Stimulated activated CD8-positive, alpha-beta memory T cell treated with anti-CD3 and anti-CD28 coated beads, Interleukin-7, amount 100 ng/mL, for 4 hours (primary cell): ENCODE data around the gene EVA1C.
A peak's percentile ranks its signal among the peaks of the same experiment; 100 is the strongest.
"Not testable (repeated sequence)": the region's sequence is repeated elsewhere in the genome, so short reads cannot be mapped to it uniquely, and the experiment has no call there.

Experiments used
- DNase-seq, 2 donors: peaks; one replicate each; pipeline ENCODE4 v3.0.0-alpha.2; 2020; ENCODE audit warnings: low read depth in 2 of 2

Gene EVA1C

DNA sequence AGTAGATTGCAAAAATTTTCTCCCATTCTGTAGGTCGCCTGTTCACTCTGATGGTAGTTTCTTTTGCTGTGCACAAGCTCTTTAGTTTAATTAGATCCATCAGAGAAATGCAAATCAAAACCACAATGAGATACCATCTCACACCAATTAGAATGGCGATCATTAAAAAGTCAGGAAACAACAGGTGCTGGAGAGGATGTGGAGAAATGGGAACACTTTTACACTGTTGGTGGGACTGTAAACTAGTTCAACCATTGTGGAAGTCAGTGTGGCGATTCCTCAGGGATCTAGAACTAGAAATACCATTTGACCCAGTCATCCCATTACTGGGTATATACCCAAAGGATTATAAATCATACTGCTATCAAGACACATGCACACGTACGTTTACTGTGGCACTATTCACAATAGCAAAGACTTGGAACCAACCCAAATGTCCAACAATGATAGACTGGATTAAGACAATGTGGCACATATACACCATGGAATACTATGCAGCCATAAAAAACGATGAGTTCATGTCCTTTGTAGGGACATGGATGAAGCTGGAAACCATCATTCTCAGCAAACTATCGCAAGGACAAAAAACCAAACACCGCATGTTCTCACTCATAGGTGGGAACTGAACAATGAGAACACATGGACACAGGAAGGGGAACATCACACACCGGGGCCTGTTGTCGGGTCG lies 21.8 kb upstream of the EVA1C start:
- not testable (repeated sequence) for DNase-seq

DNA sequence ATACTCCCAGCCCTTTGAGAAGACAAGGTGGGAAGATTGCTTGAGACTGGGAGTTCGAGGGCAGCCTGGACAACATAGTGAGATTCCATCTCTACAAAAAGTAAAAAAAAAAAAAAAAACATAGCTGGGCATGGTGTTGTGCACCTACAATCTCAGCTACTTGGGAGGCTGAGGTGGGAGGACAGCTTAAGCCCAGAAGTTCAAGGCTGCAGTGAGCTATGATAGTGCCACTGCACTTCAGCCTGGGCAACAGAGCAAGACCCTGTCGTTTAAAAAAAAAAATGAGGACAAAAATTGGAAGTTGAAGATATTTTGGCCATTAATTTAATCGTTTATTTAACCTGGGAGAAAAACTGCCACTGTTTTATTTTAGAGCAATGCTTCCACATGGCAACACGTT lies 20.8 kb upstream of the EVA1C start:
- no peak for DNase-seq

DNA sequence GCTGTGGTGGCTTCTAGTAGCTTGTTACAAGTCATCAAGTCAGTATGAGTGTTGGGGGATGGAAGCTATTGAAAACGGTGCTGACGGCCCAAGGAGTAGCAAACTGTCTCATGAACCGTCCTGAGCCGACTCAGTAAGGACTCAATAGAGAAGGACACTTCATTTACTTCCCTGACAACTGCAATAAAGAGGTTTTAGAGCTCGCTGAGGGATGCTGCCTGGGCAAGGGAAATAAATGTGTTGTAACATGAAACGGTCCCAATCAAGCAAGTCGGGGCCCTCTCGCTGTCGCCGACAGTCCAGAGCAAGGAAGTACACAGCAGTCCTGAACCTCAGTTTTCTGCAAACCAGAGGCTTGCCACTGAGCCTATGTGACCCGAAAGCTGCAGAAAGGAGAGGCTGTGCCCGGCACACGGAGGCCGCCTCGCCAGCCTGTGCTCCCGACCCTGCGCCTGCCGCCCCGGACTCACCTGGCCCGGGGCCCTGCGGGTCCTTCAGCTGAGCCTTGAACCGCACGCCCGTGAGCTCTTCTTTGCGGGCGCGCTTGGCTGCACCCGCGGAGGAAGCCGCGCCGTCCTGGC lies 20.1 kb upstream of the EVA1C start:
- no peak for DNase-seq

DNA sequence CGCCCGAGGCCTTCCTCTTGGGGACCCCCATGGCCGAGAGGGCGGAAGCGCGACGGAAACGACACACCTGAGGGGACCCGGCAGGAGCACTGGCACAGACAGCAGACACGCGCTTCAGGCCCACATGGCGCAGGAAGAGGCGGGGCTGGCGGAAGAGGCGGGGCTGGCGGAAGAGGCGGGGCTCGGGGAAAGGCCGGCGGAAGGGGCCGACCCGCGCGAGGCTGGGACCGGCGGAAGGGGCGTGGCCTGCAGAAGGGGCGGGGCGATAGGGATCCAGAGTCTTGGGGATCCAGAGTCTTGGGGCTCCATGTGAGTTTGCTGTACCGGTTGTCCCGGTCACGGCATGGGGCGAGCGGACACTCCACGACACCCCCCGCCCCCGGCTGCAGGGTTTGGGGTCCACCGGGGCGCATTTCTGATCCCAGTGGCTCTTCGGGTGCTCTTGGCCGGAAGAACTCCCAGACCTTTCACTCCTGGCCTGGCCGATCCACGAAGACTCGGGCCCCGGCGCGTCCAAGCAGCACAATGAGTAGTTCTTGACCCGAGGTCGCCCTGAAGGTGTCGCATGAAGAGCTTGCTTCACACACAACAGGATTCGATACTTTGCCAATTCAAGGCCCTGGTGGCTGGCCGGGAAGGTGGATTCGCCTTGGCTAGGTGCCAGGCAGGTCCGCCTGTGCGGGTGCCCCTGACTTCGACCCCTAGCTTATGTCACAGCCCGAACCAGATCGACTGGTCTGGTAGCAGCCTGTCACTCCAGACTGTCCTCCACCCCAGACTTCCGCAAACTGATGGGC lies 19.4 kb upstream of the EVA1C start, which contains the start of gene URB1:
TSS of gene URB1 (minus strand) at position 133 of the 797 bp plus-strand sequence. CDS start at position 31, 102 bp downstream.
- peak; percentile 87 to 92 for DNase-seq

DNA sequence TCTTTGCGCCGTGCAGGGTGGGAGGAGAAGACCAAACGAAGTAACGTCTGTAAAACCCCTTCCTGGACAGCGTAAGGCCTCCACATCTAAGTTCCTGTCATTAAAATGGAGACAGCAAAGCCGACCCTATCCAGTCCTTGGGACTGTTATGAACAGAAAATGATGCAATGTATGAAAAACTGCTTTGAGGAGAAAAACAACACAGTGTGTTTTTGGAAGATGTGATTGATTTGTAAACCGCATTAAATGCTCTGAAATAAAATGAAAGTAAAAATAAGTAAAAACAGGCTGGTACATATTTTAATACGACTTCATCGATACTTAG lies 18.9 kb upstream of the EVA1C start:
- no peak for DNase-seq

DNA sequence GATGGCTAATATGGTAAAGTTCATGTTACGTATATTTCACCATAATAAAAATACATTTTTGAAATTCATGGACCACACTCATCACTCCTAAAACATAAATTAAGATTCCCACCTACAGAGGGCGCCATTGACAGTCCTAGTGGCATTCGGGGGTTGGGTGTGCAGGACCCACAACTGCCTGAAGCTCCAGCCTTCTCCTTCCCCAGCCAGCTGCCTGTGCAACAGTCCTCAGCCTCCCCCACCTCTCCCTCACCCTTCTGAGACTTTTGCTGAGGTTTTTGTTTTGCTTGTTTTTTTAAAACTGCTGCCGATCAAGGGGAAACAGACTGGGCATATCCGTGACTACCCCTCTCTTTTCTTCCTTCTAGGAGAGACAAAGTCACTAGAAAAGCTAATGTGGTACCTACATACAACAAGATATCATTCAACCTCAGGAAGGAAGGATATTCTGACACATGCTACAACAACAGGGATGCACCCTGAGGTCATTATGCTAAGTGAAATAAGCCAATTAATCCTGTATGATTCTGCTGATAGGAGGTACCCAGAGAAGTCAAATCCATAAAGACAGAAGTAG lies 9.2 kb upstream of the EVA1C start:
- peak; percentile 19 to 44 for DNase-seq

DNA sequence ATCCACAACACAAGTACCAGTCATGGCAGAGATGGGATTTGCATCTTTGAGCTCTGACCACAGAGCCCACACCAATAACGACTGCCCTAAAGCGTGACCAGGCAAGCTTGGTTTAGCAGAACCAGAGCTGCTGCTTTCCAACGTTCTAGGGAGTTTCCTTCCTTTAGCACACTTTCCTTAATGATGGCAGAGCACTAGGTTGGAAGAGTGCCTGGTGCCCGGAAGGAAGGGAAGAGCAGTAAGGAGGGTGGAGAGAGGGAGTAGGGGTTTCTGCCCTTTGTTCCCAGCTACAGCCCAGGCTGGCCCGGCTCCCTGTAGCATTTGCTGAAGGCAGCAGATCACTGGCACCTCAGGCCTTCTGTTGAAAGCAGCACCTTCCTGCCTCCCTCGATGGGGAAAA lies 6.1 kb upstream of the EVA1C start:
- no peak for DNase-seq

DNA sequence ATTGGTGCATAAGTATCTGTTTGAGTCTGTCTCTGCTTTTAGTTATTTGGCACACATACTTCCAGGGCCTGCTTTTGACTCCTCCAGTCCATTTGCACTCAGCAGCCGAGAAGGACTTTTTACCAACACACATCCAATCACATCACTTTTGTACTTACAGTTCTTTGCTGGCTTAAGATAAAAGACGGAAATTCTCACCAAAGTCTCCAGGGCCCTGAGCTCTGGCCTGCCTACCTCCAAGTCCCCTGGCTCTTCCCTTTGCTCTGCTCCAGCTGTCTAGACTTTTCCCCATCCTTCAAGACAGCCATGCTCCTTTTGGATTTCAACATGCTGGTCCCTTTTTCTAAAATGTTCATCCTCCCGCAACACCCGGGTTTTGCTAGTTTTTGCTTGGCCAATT lies 2.2 kb upstream of the EVA1C start:
- DNase-seq: no peak

DNA sequence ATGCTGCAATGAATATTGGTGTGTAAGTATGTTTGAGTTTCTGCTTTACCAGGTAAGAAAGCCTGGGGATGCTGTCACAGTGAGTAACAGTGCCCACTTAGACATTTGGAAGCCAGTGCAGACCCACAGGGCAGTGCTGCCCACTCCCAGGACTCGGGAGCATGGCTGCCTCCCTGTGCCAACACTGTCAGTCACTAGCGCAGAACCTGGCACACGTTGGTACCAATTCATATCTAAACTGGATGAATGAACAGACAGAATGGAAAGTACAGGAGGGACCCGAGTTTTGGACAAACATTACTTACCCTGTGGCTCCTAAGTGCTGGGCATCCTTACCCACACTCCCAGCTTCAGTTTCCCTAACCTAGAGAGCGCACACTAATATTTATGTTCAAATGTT lies 1.6 kb upstream of the EVA1C start:
- DNase-seq: no peak

DNA sequence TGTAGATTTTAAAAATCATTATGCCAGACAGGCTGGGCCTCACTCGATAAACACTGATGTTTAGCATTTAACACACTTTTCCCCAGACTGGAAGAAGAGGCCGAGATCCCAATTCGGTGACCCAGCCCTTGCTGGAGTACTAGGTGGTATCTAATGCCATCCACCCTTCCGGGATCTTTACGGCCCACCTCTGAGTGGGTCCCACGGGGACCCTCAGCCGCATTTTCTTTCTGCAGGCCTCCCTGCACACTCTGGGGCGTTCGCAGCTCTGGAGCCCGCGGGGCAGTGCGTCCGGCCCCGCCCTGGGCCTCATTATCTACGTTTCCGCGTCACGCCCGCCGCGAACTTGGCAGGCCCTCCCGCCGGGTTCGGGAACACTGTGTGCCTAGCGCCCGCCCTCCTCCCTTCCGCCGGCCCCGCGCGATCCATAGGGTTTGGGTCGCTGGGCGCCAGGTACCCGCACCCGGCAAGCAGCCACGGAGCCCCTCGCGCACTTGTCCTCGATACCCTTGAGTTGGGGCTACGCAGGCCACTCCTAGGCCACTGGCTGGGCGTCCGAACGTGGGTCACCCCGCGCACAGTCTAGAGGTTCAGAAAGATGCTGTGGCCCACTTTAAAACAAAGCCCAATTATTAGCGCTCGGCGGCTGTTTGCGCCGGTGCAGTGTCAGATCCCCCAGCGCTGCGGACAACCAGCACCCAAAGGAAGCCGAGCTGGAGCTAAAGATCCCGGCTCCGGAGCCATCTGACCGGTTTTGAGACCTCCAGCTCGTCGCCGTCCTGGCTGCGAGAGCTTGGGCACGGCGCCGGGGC lies 950 bp upstream of the EVA1C start:
- DNase-seq: peak; percentile 26 to 52

DNA sequence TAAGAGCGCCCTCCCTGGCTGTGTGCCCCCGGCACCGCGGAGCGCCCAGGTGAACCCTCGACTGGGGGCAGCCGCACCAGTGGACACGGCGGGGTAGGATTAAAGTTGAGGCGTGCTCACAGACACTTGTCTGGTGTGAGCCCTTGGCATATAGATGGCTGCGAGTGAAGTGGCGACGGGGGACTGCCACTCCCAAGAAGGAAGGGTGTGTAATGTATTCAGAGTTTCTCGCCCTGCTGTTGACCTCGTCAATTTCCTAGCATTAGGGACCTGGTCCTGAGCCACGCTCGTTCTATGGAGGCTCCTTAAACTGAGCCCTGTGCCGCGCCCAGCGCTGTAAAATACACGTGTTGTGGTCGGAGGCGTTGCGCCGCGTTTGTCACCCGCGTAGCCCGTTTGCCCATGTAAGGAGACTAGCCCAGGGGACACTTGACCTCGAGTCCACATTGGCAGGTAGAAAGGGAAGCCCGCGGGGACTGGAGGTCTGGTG lies 554 bp downstream of the EVA1C start:
- DNase-seq: no peak

DNA sequence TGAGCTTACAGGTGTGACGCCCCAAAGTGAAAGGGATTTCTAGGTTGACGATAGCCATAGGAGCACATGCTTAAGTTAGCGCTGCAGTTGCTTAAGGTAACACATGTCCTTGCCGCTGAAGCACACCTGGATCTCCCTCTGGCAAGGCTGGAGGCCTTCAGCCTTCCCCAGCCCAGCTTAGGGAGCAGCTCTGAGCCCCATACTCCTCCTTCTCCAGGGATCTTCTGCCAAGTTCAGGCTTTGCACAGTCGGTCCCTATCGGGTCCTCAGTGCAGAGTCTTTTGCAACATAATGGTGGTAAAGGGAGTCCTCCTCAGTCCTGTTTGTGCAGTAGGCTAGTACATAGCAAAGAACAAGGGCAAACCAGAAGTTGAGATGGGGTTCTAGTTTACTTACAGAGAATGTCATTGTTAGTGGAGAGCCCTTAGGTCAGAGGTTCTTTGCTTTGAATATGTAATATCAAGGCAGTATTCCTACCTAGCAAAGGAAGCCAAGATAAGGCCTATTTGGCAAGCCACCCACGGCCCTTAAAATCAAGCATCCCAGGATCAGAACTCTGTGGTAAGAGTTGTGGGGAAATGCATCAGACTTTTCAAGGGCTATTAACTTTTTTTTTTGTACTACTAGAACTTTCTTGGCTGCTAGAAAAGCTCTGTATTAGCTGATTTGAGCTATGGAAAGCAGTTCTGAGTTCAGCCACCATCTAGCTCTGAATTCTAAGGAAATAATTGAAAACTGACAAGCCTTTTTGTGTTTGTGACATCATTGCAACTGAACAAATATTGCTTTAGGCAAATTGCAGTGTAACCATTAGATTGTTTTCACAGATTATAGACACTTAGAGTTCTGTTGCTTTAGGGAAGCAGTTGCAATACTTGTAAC lies 1.4 kb downstream of the EVA1C start:
- DNase-seq: no peak

DNA sequence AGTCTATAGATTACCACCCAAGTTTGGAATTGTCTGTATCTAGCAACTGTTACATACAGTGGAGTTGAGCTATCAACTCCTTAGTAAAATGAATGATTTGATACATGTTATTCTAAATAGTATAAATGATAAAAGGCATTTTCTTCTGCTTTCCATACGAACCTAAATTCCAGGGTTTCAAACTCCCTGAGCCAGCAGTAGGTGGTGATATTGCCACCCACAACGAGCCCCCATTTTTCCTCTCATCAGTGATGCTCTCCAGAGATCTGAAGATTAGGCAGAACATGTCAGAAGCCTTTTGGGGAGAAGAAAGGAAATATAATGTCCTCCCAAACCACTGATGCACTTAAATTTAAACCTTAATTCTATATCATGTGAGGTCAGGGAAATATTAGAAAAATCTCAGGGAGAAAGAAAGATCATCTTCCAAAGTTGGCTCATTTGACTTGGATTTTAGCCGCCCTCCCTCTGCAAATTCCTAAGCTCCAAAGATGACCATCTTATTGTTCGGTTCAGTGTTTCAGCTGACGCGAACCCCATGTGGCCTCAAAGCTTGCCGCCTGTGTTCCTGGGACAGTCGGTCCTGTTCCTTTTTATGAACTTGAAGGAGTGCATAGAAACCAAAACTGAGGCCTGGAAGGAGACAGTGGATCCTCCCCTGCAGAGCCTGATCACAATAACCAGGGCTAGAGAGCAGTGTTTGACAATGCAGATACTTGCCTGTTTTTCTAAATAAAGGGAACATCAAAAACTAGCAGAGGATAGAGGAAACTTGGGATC lies 2.3 kb downstream of the EVA1C start:
- DNase-seq: no peak

DNA sequence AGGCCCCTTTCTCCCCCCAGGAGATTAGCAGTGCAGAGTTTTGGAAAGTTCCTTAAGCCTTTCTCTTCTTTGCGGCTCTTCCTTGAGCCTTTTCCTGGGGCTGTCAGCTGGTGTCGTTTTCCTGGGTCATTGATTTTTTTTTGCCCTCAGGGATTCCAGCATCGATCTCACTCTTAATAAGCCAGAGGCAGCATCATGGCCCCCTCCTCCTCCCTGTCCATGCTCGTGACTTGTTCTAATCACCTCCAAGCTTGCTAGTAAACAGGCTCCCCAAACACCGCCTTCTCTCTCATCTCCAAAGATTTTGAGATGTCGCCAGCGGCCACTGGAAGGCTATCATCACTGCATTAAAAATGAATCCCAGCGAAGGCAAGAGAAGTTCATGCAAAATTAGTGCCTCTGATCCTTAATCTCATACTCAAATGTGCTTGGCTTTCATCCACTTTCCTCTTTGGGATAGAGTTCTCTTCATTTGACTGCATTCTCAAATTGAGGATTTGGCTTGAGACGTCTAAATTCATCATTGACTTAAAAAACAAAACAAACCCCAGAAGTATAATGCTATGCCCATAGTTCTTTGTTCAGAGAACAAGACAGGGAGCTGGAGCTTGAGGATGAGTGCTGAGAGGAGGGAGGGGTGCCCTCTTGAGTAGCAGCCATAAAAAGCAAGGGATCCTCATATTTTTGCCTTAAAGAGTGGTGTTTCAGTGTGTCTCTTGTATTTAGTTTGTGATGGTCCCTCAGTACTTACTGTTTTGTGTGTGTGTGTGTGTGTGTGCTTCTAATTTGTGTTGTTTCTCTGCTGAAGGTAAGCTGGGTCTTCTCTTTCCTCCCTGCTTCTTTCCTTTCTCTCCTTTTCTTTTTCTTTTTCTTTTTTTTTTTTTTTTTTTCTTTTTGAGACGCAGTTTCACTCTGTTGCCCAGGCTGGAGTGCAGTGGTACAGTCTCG lies 3.2 kb downstream of the EVA1C start:
- DNase-seq: no peak

DNA sequence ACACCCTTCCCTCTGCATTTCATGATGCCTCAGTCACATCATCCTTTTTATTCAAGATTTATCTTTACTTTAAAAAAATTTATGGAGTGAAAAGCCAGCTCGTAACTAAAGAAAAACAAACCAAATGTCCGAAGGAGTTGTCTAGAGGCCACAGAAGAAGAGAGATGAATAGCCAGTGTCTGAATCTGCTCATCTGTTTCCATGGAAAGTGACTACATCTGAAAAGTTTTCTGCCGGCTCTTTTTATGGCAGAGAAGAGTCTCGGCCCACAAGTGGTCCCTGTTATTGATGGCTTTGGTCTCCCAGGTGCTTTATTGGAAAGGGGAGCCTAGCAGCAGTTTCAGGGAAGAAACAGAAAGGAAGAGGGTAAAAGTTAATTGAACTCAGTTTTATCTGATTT lies 5.6 kb downstream of the EVA1C start:
- DNase-seq: no peak

DNA sequence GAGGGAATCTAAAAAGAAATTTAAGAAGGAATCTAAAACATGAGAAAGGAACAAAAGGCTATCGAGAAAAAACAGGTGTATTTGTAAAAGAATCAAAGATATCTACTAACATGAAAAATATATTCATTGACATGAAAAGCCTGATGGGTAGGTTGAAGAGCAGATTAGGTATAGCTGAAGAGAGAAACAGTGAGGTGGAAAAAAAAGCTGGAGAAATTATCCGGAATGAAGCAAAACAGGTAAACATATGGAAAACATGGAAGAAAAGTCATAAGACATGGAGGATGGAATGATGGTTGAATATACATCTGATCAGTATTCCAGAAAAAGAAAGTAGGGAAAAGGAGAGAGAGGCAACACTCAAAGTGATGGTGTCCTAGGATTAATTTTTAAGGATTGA lies 9.6 kb downstream of the EVA1C start:
- DNase-seq: no peak

DNA sequence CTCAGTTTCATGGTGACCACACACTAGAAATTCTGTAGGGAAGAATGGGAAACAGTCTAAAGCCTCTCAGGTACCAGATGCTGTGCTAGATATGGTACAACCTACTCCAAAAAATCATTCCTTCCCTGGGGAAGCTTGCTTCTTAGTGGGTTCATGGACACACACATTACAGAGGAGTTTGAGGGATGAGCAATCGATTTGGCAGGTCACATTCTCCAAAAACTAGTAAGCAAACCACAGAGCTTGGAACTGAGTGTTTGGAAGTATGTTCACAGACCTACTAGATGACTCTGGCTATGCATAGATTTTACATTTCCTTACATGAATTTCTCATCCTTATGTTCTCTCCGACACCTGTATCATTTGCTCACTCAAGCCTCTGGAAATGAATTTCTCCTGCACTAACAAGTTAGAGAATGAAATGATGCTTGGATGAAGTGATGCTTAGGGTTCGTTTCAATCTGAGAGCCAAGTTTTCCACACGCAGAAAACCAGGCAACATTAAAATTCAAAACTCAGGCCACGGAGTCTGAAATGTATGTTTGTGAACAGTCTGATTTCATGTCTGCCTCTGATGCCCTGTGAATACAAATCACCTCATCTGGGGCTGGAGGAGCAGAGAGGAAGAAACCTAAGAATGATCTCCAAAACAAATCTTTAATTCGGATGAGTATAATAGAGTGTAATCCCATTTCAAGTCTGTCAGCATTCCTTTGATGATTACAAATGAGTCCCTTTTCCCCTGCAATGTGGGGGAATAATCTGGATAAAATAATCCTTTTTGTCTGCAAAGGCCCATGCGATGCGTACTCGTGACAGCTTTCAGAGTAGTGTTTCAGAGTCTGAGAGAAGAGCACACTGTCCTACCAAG lies 11.0 kb downstream of the EVA1C start:
- no peak for DNase-seq

DNA sequence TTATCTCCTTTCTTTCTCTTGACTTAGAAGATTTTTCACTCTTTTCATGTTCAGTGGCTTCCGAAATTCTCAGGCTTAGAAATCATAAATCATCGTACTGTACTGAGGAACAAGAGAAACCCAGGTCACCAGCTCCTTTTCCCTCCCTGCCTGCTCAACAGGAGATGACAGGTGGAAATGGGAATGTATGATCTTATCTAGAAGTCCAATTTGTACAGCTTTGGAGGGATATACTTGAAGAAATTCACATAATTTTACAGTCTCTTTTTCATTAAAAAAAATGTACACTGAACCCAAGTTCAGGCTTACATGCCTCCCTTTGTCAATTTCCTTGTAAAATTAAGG lies 11.7 kb downstream of the EVA1C start:
- DNase-seq: no peak
